Endodermal cell (in vitro differentiated cells): ENCODE measurements around the gene ARNT2. TPM values are rescaled to one million over a fixed set of nuclear protein-coding genes. Genes with fewer than 3 reads are reported as not detected.
A peak's percentile ranks its signal among the peaks of the same experiment; 100 is the strongest.

Experiments
- DNase-seq: peaks from one replicate; pipeline ENCODE4 v3.0.0-alpha.2; 2017
- H3K27ac ChIP-seq: 2 replicates; pipeline ENCODE4 v1.5.1; 2013; ENCODE audit warnings: mild to moderate bottlenecking, low read depth, low read length, moderate library complexity
- H3K27me3 ChIP-seq: 2 replicates; pipeline ENCODE4 v1.6.1; 2013; ENCODE audit warnings: mild to moderate bottlenecking, low read length, moderate library complexity; ENCODE audit not compliant: insufficient read depth, control insufficient read depth, poor library complexity, severe bottlenecking
- H3K36me3 ChIP-seq: 2 replicates; pipeline ENCODE4 v1.7.0; 2013; ENCODE audit warnings: mild to moderate bottlenecking, low read length, moderate library complexity; ENCODE audit not compliant: control insufficient read depth, insufficient read depth
- H3K4me1 ChIP-seq: one replicate; pipeline ENCODE4 v1.7.0; 2013; ENCODE audit warnings: low read length; ENCODE audit not compliant: control insufficient read depth, insufficient read depth
- H3K4me3 ChIP-seq: 2 replicates; pipeline ENCODE4 v1.5.1; 2013; ENCODE audit warnings: mild to moderate bottlenecking, low read length, moderate library complexity
- H3K9ac ChIP-seq: 2 replicates; pipeline ENCODE4 v1.6.1; 2013; ENCODE audit warnings: mild to moderate bottlenecking, low read length, moderate library complexity; ENCODE audit not compliant: poor library complexity, severe bottlenecking; ENCODE audit errors: extremely low read depth
- H3K9me3 ChIP-seq: 2 replicates; pipeline ENCODE4 v1.6.1; 2013; ENCODE audit warnings: mild to moderate bottlenecking, low read length, moderate library complexity; ENCODE audit not compliant: control insufficient read depth
- H3K27ac Mint-ChIP-seq: 2 replicates; pipeline ENCODE4 v1.8.0; 2020; ENCODE audit warnings: mixed read lengths
- H3K27me3 Mint-ChIP-seq: 2 replicates; pipeline ENCODE4 v1.8.0; 2021; ENCODE audit warnings: mild to moderate bottlenecking, mixed read lengths; ENCODE audit not compliant: insufficient read depth
- H3K36me3 Mint-ChIP-seq: 2 replicates; pipeline ENCODE4 v1.8.0; 2020; ENCODE audit warnings: low read depth, mixed read lengths
- H3K4me1 Mint-ChIP-seq: 2 replicates; pipeline ENCODE4 v1.8.0; 2020; ENCODE audit warnings: mixed read lengths
- H3K4me3 Mint-ChIP-seq: 2 replicates; pipeline ENCODE4 v1.8.0; 2020; ENCODE audit warnings: mild to moderate bottlenecking, moderate library complexity, mixed read lengths
- H3K9me3 Mint-ChIP-seq: 2 replicates; pipeline ENCODE4 v1.8.0; 2020; ENCODE audit warnings: mild to moderate bottlenecking, mixed read lengths
- WGBS, 2 experiments: methylation state at CpG; one replicate each; pipeline versions ENCODE4 v1.1.5 to v1.1.7; 2013; ENCODE audit warnings: missing lambda C conversion rate in 2 of 2, mixed read lengths in 1 of 2; ENCODE audit not compliant: insufficient coverage in 1 of 2, insufficient read length in 1 of 2; 5-methylcytosine and 5-hydroxymethylcytosine counted together
- total RNA-seq, 2 donors: library from RNA; stranded (reverse); fragmentation: NEBNext Ultra II Directional in 1 of 2; extraction: Animal tissue kit (Norgen Biotek cat#: 25700) in 1 of 2; gene quantifications; 2 replicates in 1 of 2; 3 replicates in 1 of 2; pipeline ENCODE4 v1.2.1, GENCODE V29; 2021
- TF ChIP-seq, protein P1 (sequence below): fragments of 200-600 bp; sonication (generic); conservative IDR thresholded peaks from 2 replicates; pipeline ENCODE4 v1.5.0; 2021; ENCODE audit warnings: antibody characterized with exemption, mild to moderate bottlenecking

The ARNT2 gene
- total RNA-seq, 2 donors from 2014 or later, result 8.0 to 15.9 TPM

DNA sequence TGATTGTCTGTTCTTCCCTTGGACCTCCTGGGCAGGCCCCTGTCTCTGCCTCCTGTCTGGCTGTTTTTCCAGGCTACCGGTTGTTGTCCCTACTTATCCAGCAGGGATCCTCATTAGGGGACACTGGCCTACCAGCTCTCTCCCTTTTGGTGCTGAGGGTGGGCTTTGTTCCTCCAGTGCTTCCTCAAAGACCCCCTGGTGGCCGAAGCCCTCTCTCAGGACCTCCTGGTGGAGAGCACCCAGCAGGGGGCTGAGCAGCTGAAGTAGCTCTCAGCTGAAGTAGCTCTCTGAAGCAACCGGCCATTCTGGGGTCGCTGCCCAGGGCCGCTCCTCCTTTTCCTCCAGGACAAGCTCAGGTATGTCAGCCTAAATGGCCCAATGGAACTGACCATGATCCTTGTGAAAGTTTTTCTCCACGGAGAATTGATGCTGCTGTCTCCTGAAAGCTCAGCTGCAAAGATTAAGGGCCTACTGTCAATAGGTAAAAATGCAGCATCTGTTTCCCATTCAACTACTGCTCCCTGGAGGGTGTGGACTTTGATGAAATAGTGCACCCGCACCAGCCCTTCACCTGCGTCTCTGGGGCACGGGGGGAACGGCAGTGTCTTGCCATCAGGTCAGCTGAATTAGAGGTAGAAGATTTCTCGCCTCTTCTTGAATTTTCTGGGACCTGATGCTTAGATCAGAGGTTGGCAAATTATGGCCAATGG, 27.6 kb downstream of the ARNT2 start:
- Histone ChIP-seq H3K4me3 (no peak overlapping the region), H3K4me1 (no peaks in the 10 kb centered on the region), H3K27ac (no peak overlapping the region), H3K9me3 (no peaks in the 10 kb centered on the region), H3K27me3 (no peaks in the 10 kb centered on the region), H3K36me3 (no peaks in the 10 kb centered on the region), H3K9ac (no peak overlapping the region)
- TF ChIP-seq, protein P1, sequence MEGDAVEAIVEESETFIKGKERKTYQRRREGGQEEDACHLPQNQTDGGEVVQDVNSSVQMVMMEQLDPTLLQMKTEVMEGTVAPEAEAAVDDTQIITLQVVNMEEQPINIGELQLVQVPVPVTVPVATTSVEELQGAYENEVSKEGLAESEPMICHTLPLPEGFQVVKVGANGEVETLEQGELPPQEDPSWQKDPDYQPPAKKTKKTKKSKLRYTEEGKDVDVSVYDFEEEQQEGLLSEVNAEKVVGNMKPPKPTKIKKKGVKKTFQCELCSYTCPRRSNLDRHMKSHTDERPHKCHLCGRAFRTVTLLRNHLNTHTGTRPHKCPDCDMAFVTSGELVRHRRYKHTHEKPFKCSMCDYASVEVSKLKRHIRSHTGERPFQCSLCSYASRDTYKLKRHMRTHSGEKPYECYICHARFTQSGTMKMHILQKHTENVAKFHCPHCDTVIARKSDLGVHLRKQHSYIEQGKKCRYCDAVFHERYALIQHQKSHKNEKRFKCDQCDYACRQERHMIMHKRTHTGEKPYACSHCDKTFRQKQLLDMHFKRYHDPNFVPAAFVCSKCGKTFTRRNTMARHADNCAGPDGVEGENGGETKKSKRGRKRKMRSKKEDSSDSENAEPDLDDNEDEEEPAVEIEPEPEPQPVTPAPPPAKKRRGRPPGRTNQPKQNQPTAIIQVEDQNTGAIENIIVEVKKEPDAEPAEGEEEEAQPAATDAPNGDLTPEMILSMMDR, result no peak
- H3K4me1 Mint-ChIP-seq, result peaks cover 13% of the 10 kb centered on the region
- H3K36me3 Mint-ChIP-seq, result no peaks in the 10 kb centered on the region
- H3K9me3 Mint-ChIP-seq, result no peaks in the 10 kb centered on the region
- H3K4me3 Mint-ChIP-seq, result no peak overlapping the region
- H3K27ac Mint-ChIP-seq, result no peak overlapping the region
- WGBS, 2 experiments, result 71 to 72% methylated on average over 7 to 11 of the region's 11 CpGs
- no peaks in the 10 kb centered on the region for H3K27me3 Mint-ChIP-seq
- peak; percentile 53 for DNase-seq

DNA sequence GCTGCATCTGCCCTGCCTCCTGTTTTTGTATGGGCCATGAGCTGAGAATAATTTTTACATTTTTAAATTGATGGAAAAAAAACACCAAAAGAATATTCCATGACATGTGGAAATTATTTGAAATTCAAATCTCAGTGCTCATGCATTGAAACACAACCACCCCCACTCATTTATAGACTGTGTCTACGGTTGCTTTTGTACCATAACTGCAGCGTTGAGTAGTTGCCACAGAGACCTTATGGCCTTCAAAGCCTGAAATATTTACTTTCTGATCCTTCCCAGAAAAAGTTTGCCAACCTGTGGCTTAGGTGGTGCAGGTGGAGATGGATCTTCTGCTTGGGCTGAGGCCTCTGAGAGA, 28.1 kb downstream of the ARNT2 start:
- H3K27ac ChIP-seq, result no peak overlapping the region
- Mint-ChIP-seq H3K9me3 (no peaks in the 10 kb centered on the region), H3K36me3 (no peaks in the 10 kb centered on the region), H3K27me3 (no peaks in the 10 kb centered on the region), H3K27ac (no peak overlapping the region), H3K4me1 (peaks cover 19% of the 10 kb centered on the region), H3K4me3 (no peak overlapping the region)
- no peaks in the 10 kb centered on the region for H3K36me3 ChIP-seq
- WGBS, 2 experiments, result 92 to 100% methylated on average over 1 to 2 of the region's 2 CpGs
- no peak overlapping the region for H3K4me3 ChIP-seq
- no peaks in the 10 kb centered on the region for H3K4me1 ChIP-seq
- TF ChIP-seq, protein P1, result no peak
- no peak overlapping the region for H3K9ac ChIP-seq
- no peaks in the 10 kb centered on the region for H3K9me3 ChIP-seq
- no peak for DNase-seq
- H3K27me3 ChIP-seq, result no peaks in the 10 kb centered on the region

DNA sequence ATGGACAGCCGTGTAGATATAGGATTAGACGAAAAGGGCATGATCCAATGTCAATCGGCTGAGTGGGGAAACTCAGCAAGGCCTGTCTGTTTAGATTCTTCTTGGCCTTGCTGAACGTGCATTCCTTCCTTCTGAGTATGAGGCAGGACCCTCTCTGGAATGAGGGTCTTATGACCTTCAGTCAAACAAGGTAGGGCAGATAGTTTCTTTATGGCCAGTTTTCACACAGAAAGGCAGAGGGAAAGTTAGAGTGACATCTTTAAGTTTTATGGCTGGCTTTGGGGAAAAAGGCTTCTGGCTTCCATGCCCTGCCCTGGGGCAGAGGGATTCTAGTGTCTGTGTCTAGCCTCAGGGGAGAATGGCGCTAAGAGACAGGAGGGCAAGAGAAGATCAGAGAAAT, 29.7 kb downstream of the ARNT2 start:
- no peaks in the 10 kb centered on the region for H3K9me3 ChIP-seq
- H3K4me1 ChIP-seq, result no peaks in the 10 kb centered on the region
- Mint-ChIP-seq H3K4me3 (no peak overlapping the region), H3K9me3 (no peaks in the 10 kb centered on the region), H3K4me1 (peaks cover 22% of the 10 kb centered on the region), H3K27me3 (no peaks in the 10 kb centered on the region), H3K27ac (no peak overlapping the region), H3K36me3 (no peaks in the 10 kb centered on the region)
- DNase-seq, result no peak
- no peaks in the 10 kb centered on the region for H3K27me3 ChIP-seq
- WGBS, 2 experiments, result 89 to 93% methylated on average over 5 of the region's 5 CpGs
- no peak overlapping the region for H3K27ac ChIP-seq
- H3K36me3 ChIP-seq, result no peaks in the 10 kb centered on the region
- H3K4me3 ChIP-seq, result no peak overlapping the region
- TF ChIP-seq, protein P1, result no peak
- no peak overlapping the region for H3K9ac ChIP-seq
